Measurements from ENCODE around the gene RAB11FIP3.

GRCh38 chr16:410516-411178 lies 14.8 kb upstream of the RAB11FIP3 start:
- TF ChIP-seq, protein P1, sequence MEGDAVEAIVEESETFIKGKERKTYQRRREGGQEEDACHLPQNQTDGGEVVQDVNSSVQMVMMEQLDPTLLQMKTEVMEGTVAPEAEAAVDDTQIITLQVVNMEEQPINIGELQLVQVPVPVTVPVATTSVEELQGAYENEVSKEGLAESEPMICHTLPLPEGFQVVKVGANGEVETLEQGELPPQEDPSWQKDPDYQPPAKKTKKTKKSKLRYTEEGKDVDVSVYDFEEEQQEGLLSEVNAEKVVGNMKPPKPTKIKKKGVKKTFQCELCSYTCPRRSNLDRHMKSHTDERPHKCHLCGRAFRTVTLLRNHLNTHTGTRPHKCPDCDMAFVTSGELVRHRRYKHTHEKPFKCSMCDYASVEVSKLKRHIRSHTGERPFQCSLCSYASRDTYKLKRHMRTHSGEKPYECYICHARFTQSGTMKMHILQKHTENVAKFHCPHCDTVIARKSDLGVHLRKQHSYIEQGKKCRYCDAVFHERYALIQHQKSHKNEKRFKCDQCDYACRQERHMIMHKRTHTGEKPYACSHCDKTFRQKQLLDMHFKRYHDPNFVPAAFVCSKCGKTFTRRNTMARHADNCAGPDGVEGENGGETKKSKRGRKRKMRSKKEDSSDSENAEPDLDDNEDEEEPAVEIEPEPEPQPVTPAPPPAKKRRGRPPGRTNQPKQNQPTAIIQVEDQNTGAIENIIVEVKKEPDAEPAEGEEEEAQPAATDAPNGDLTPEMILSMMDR (IDR thresholded peaks at IDR 0.05): no peak
- TF ChIP-seq POLR2A (IDR thresholded peaks at IDR 0.05): no peak

All from heart left ventricle (tissue), 13 donors.